BE2C (cell line): ENCODE data around the gene OR2V1.
"Not testable (repeated sequence)": the region's sequence is repeated elsewhere in the genome, so short reads cannot be mapped to it uniquely, and the experiment has no call there.

Source experiments
- DNase-seq: peaks from one replicate; pipeline ENCODE4 v3.0.0-alpha.2; 2020
- H3K27me3 ChIP-seq: fragments of 250-450 bp; sonication (Bioruptor Pico); 2 replicates; pipeline ENCODE4 v1.5.1; 2020; ENCODE audit warnings: mild to moderate bottlenecking
- H3K36me3 ChIP-seq: fragments of 250-450 bp; sonication (Bioruptor Pico); 2 replicates; pipeline ENCODE4 v1.5.1; 2020; ENCODE audit warnings: mild to moderate bottlenecking
- H3K4me1 ChIP-seq: fragments of 250-450 bp; sonication (Bioruptor Pico); 2 replicates; pipeline ENCODE4 v1.5.1; 2020
- H3K4me3 ChIP-seq: 2 replicates; pipeline ENCODE4 v1.5.1; 2011; ENCODE audit warnings: low read depth, low read length
- H3K9me3 ChIP-seq: fragments of 250-450 bp; sonication (Bioruptor Pico); 2 replicates; pipeline ENCODE4 v1.5.1; 2020
- CTCF ChIP-seq: IDR thresholded peaks from 2 replicates; pipeline ENCODE4 v1.5.1; 2012; ENCODE audit warnings: mild to moderate bottlenecking, low read depth, low read length

The OR2V1 gene

GRCh38 chr5:181166812-181167733, 36.1 kb upstream of the OR2V1 start:
- Histone ChIP-seq H3K4me1 (no peaks in the 10 kb centered on the region), H3K27me3 (no peaks in the 10 kb centered on the region)
- DNase-seq = no peak

GRCh38 chr5:181164076-181164952, 33.3 kb upstream of the OR2V1 start:
- no peak for TF ChIP-seq CTCF
- peaks cover 3% of the 10 kb centered on the region; the same call in 1 of the 2 replicates for H3K9me3 ChIP-seq
- no peak overlapping the region for H3K4me3 ChIP-seq
- H3K36me3 ChIP-seq = no peaks in the 10 kb centered on the region
- no peak for DNase-seq
- peaks cover 10% of the 10 kb centered on the region for H3K4me1 ChIP-seq
- H3K27me3 ChIP-seq = no peaks in the 10 kb centered on the region

More at GRCh38 chr5:181166812-181167733, 36.1 kb upstream of the OR2V1 start:
- H3K9me3 ChIP-seq = no peaks in the 10 kb centered on the region
- no peak overlapping the region for H3K4me3 ChIP-seq
- TF ChIP-seq CTCF = no peak
- H3K36me3 ChIP-seq = no peaks in the 10 kb centered on the region

GRCh38 chr5:181163487-181164075, 32.6 kb upstream of the OR2V1 start:
- Histone ChIP-seq H3K36me3 (no peaks in the 10 kb centered on the region), H3K4me3 (peak overlapping the region; percentile 20; the same call in 1 of the 2 replicates), H3K4me1 (peaks cover 10% of the 10 kb centered on the region), H3K27me3 (no peaks in the 10 kb centered on the region), H3K9me3 (peaks cover 3% of the 10 kb centered on the region; the same call in 1 of the 2 replicates)
- TF ChIP-seq CTCF = no peak
- no peak for DNase-seq

GRCh38 chr5:181161534-181162175, 30.7 kb upstream of the OR2V1 start:
- Histone ChIP-seq H3K36me3 (no peaks in the 10 kb centered on the region), H3K9me3 (peaks cover 3% of the 10 kb centered on the region; the same call in 1 of the 2 replicates), H3K4me3 (peak overlapping the region; percentile 36), H3K4me1 (peaks cover 10% of the 10 kb centered on the region), H3K27me3 (peaks cover 5% of the 10 kb centered on the region)
- no peak for DNase-seq
- TF ChIP-seq CTCF = no peak

- not testable (repeated sequence) for H3K36me3 ChIP-seq, H3K4me1 ChIP-seq, H3K9me3 ChIP-seq, H3K27me3 ChIP-seq
- H3K4me3 ChIP-seq = peak overlapping the region; percentile 36
- DNase-seq = peak; percentile 81
These were observed 30.0 kb upstream of the OR2V1 start for GRCh38 chr5:181160755-181161533.
